KOPT-K1 (cell line): Measurements from ENCODE around the gene C2CD2L.
"Not testable (repeated sequence)": the region's sequence is repeated elsewhere in the genome, so short reads cannot be mapped to it uniquely, and the experiment has no call there.

ENCODE experiments used
- H3K27ac ChIP-seq: fragments of 200-600 bp; sonication (generic); 2 replicates; pipeline ENCODE4 v1.5.1; 2016; ENCODE audit warnings: antibody characterized with exemption, mild to moderate bottlenecking, low read depth, low read length; ENCODE audit not compliant: poor library complexity, severe bottlenecking
- H3K36me3 ChIP-seq: fragments of 200-600 bp; sonication (generic); 2 replicates; pipeline ENCODE4 v1.5.1; 2017; ENCODE audit warnings: antibody characterized with exemption, mild to moderate bottlenecking, low read length, moderate library complexity; ENCODE audit not compliant: insufficient read depth
- H3K9me3 ChIP-seq: fragments of 200-600 bp; sonication (generic); 2 replicates; pipeline ENCODE4 v1.5.1; 2017; ENCODE audit warnings: antibody characterized with exemption, low read length, mild to moderate bottlenecking; ENCODE audit not compliant: insufficient read depth, poor library complexity, severe bottlenecking

The C2CD2L gene

GRCh38 chr11:119103161-119103664 is 3.9 kb upstream of the C2CD2L start:
- not testable (repeated sequence) for H3K9me3 ChIP-seq, H3K27ac ChIP-seq, H3K36me3 ChIP-seq

GRCh38 chr11:119103793-119104192 is 3.4 kb upstream of the C2CD2L start:
- no peak overlapping the region for H3K27ac ChIP-seq
- peaks cover 2% of the 10 kb centered on the region; the same call in 1 of the 2 replicates for H3K36me3 ChIP-seq
- no peaks in the 10 kb centered on the region for H3K9me3 ChIP-seq

- peaks cover 31% of the 10 kb centered on the region for H3K36me3 ChIP-seq
- peak overlapping the region; percentile 75 for H3K27ac ChIP-seq
- no peaks in the 10 kb centered on the region for H3K9me3 ChIP-seq
Observed at GRCh38 chr11:119107538-119108145, 498 bp downstream of the C2CD2L start.

GRCh38 chr11:119108146-119108856 is 1.2 kb downstream of the C2CD2L start:
- peak overlapping the region; percentile 75 for H3K27ac ChIP-seq
- peaks cover 38% of the 10 kb centered on the region for H3K36me3 ChIP-seq
- H3K9me3 ChIP-seq, result no peaks in the 10 kb centered on the region

- peak overlapping the region; percentile 75 for H3K27ac ChIP-seq
- no peaks in the 10 kb centered on the region for H3K9me3 ChIP-seq
- peaks cover 43% of the 10 kb centered on the region for H3K36me3 ChIP-seq
Observed at GRCh38 chr11:119108857-119109221, 1.7 kb downstream of the C2CD2L start.

GRCh38 chr11:119109843-119110242 is 2.7 kb downstream of the C2CD2L start:
- H3K27ac ChIP-seq, result no peak overlapping the region
- H3K9me3 ChIP-seq, result no peaks in the 10 kb centered on the region
- H3K36me3 ChIP-seq, result peaks cover 53% of the 10 kb centered on the region

- H3K27ac ChIP-seq, result no peak overlapping the region
- H3K36me3 ChIP-seq, result peaks cover 53% of the 10 kb centered on the region
- H3K9me3 ChIP-seq, result no peaks in the 10 kb centered on the region
Observed at GRCh38 chr11:119110439-119110838, 3.3 kb downstream of the C2CD2L start.

GRCh38 chr11:119111361-119111925 is 4.3 kb downstream of the C2CD2L start:
- H3K36me3 ChIP-seq, result peaks cover 53% of the 10 kb centered on the region
- H3K27ac ChIP-seq, result no peak overlapping the region
- H3K9me3 ChIP-seq, result no peaks in the 10 kb centered on the region

GRCh38 chr11:119112314-119113020 is 5.3 kb downstream of the C2CD2L start:
- no peaks in the 10 kb centered on the region for H3K9me3 ChIP-seq
- peaks cover 60% of the 10 kb centered on the region for H3K36me3 ChIP-seq
- no peak overlapping the region for H3K27ac ChIP-seq

- H3K27ac ChIP-seq, result no peak overlapping the region
- peaks cover 69% of the 10 kb centered on the region for H3K36me3 ChIP-seq
- H3K9me3 ChIP-seq, result no peaks in the 10 kb centered on the region
Observed at GRCh38 chr11:119113716-119114115, 6.6 kb downstream of the C2CD2L start.

- H3K9me3 ChIP-seq, result no peaks in the 10 kb centered on the region
- H3K36me3 ChIP-seq, result peaks cover 69% of the 10 kb centered on the region
Observed at GRCh38 chr11:119114351-119114750, 7.2 kb downstream of the C2CD2L start.

GRCh38 chr11:119115484-119116234 is 8.5 kb downstream of the C2CD2L start:
- Histone ChIP-seq H3K36me3 (peaks cover 58% of the 10 kb centered on the region), H3K27ac (peak overlapping the region; percentile 75), H3K9me3 (no peaks in the 10 kb centered on the region)

More at GRCh38 chr11:119114351-119114750, 7.2 kb downstream of the C2CD2L start:
- H3K27ac ChIP-seq, result peak overlapping the region; percentile 75

GRCh38 chr11:119116235-119116594 is 9.1 kb downstream of the C2CD2L start:
- no peaks in the 10 kb centered on the region for H3K9me3 ChIP-seq
- H3K36me3 ChIP-seq, result peaks cover 52% of the 10 kb centered on the region
- H3K27ac ChIP-seq, result peak overlapping the region; percentile 75

- Histone ChIP-seq H3K27ac (no peak overlapping the region), H3K36me3 (peaks cover 48% of the 10 kb centered on the region), H3K9me3 (no peaks in the 10 kb centered on the region)
Observed at GRCh38 chr11:119116601-119117000, 9.5 kb downstream of the C2CD2L start.
